ENCODE data around the gene ZMIZ1.

Gene ZMIZ1

DNA sequence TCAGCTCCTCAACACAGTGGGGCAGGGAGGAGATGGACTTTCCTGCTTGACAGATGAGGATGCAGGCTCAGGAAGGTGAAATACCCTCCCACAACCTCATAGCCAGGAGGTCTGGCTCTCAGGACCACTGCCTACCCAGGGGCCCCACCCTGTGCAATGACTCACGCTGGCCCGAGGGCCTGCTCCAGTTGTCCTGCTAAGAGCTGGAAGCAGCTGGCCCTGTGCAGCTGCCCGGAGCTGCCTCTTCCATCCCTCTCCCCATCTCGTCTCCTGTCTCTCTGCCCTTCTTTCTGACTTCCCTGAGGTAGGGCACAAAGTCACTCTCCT lies 123.9 kb downstream of the ZMIZ1 start:
- peak; percentile 91 for DNase-seq

DNA sequence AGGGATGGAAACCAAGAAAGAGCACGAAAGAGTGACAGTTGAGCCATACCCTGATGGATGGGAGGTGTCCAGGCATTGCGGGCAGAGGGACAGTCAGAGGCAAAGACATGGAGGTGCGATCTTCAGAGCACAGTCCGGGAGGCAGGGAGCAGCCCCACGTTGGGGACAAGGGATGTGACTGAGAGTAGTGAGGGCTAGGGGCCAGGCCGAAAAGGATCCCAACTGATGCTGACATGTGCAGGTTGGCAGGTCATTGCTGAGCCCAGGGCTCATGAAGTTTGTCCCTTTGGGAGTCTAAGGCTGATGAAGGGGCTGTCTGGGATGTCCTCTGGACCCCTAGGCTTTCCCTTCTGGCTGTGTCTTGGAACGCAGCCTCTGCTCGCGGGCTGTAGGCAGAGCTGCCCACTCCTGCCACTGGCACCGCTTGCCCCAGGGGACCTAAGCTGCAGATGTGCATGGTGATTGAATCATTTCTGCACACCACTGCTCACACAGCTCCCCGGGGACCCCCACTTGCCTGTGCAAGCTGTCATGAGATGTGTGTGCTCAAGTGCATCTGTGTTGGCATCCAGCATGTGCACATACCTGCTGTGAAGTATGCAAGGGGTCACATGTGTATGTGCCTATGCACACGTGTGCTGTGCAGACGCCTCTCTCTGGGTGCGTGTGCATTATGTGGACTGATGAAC lies 125.1 kb downstream of the ZMIZ1 start:
- DNase-seq = no peak

DNA sequence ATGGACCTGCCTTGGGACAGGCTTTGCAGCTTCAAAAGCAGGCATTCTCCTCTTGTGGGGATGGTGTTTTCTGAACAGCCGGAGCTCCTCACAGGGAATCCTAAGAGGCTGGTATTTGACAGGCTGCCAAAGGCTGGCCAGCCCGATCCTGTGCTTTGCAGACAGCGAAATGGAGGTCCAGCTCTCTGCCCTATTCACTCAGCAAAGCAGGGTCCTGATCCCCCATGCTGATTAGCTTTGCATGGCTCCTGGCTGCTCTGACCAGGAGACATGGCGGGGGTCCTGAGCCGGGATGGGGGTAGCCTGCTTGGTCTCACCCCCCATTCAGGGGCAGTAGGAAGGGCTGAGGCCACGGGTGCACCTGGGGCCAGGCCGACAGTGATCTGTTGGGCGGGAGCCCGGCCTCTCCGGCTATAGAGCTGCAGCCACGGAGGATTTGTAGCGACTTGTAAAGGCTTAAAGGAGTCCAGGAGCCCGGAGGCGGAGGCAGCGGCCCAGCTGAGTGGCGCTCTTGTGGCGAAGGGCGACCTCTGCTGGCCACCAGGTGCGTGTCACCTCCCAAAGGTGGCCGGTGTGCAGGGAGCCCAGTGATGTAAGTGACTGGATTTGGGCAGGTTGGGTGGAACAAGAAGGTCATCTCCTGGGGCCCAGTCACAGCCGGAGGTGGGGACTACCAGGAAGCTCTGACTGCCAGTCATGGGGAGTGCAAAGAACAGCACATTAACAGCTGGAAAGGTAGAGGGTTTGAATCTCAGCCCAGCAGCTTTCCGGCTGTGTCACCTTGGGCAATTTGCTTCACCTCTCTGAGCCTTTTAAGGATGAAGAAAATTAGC lies 126.5 kb downstream of the ZMIZ1 start:
- DNase-seq = peak; percentile 94

DNA sequence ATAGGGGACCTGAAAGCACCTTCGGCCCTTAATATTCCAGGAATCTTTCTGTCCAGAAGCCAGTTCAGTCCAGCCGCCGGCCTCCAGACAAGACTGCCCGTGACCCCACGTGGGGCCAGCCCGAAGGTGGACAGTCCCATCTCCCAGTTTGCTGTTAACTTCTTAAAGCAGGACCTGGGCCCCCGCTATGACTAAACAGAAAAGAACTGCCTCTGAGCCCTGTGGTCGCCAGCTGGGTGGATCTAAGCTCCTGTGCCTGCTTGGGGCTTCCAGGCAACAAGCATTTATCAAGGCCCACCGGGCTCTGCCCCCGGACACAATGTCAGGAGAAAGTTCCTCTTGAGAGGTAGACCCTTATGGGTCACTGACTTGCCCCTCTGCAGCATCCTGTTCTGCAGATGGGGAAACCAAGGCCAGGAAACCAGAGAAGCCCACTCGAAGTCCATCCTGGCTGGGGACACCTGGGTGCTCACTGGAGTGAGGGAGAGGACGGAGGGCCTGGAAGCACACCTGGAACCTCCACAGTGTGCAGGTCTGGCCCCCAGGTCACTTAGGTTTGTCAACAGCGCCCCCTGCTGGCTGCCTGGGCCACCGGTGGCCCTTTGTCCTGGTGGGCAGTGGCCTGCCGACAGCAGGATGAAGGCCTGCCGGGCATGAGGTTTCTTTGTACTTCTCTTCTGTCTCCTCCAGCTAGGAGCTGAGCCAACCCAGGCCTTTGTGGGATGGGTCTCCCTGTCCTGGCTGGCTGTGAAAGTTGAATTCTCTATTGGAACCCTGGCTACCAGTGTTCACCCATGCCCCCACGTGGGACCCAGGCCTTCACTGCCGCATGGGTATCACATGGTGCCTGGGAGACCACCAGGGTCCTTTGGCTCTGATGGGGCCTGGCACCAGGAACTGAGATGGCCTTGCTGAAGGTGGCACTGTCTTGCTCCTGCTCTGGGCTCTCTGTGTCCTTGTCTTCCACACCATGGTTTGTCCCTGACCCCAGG lies 128.0 kb downstream of the ZMIZ1 start:
- DNase-seq = peak; percentile 88

DNA sequence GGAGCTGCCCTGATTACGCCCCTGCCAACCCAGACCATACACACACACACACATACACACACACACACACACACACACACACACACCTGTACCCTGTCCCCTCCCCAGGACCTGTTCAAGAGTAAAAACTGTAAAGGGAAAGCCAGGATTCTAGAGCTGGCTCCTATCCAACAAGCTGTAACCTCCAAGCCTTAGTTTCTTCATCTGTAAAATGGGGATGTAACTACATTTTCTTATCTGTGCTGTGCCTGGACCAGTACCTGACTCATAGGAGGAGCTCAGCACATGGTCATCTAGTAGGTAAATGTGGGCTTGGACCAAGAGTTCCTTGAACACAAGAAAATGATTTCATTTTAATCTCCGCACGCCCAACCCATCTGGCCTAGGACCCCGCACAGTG lies 128.8 kb downstream of the ZMIZ1 start:
- DNase-seq = no peak

GRCh38 chr10:79200346-79200745 lies 131.6 kb downstream of the ZMIZ1 start:
- no peak for DNase-seq

GRCh38 chr10:79201706-79202105 lies 132.9 kb downstream of the ZMIZ1 start:
- no peak for DNase-seq

- DNase-seq = peak; percentile 75
Measured at GRCh38 chr10:79202188-79203013, 133.6 kb downstream of the ZMIZ1 start.

- no peak for DNase-seq
Measured at GRCh38 chr10:79203014-79203644, 134.4 kb downstream of the ZMIZ1 start.

- no peak for DNase-seq
Measured at GRCh38 chr10:79203833-79204232, 135.1 kb downstream of the ZMIZ1 start.

DNA sequence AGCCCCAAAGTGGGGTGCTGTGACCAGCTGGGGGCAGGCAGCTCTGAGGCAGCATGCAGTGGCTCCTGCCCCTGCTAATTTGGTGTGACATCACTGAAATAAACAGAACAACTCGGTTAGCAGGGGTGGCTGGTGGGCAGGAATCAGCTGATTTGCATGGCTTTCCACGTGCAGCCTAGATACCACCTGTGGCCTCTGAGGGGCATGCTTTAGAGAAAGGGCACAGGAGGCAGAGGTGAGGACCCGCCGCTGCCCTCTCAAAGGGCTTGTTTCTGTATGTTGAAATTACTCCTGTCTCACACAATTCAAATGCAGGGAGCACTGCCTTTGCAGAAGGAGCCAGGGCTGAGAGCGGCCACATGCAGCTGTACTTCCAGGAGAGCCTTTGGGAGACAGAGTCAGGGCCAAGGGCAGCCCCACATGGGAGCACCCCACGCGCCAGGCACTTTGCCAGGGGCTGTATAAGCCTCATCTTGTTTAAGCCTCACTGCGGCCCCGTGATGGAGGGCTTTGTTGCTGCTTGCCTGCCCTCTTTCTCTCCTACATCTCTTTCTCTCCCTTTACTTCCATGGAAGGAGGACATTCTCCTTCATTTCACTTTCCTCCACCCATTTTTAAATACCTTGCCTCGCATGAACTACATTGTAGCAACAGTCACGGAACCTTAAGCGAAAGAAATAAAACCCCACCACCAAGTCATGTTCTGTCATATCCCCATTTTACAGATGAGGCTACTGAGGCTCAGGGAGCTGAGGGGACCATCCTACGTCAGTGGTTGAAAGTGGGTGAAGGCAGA lies 137.7 kb downstream of the ZMIZ1 start:
- DNase-seq = no peak

DNA sequence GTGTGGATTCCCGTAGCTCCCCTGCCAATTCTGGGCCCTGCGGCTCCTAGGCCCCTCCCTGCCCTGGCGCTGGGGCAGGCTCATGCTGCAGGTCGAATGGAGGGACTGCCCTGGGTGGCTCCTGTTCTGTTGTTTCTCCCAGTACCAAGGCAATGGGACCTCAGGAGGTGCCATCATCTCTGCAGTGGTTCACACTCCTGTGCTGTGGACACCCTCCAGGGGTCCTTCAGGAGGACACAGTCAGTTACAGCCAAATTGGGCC lies 138.3 kb downstream of the ZMIZ1 start:
- DNase-seq = no peak

DNA sequence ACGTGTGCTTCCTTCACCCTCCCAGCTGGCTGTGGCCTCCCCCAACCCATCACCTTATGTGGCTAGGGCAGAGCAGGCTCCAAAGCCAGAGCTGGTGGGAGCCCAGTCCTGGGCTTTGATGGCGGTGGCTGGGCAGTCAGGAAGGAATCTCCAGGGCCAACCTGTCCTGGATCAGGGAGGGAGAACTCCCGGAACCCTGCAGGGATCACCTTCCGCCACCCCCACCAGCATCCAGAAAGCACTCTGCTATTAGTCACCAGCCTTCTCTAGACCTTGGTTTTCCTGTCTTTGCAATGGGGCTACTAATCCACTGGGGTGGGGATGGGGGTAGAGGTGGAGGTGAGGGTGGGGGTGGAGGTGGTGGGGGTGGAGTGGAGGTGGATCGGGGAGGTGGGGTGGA lies 139.0 kb downstream of the ZMIZ1 start:
- no peak for DNase-seq

DNA sequence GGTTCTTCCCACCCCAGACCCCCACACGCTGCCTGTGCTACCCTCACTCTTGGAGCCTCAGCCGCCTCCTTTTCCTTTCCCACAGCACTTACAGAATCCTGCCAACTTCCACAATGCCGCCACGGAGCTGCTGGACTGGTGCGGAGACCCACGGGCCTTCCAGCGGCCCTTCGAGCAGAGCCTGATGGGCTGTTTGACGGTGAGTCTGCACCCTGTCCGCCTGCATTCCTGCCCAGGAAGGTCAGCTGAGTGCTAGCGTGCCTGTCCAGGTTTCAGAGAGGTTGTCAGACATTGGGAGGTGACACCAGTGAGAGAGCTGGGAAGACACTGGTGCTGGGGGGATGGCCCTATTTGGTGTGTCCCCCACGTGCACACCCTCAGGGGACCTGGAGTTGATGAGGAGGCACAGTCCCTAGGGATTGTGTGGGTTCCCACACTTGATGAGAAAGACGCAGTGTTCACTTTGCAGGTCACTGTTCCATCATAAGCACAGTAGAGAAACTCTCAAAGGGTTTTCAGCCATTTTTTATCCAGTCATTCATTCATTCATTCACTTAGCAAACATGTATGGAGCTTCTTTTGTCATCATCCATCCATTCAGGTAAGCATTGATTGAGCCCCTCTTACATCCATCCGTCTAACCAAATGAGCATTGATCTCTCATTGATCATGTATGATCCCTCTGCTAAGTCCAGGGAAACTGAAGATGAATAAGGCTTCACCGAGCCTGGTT lies 139.7 kb downstream of the ZMIZ1 start:
- peak; percentile 77 for DNase-seq

DNA sequence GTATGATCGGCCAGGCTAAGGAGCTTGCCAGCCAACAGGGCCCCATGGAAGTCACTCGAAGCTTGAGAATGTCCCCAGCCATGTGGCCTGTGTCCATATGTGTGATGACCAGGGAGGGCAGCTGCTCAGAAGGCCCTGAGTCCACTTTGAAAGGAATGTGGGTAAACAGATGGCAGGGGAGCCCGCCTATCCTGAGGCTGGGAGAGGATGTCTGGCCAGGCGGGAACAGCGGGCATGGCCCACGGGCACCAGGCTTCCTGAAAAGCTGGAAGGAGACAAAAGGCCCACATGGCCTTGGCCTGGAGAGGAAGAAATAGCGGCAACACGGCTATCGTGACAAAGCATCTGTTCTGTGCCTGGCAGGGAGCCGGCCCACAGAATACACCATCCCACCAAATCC lies 140.6 kb downstream of the ZMIZ1 start:
- DNase-seq = no peak

DNA sequence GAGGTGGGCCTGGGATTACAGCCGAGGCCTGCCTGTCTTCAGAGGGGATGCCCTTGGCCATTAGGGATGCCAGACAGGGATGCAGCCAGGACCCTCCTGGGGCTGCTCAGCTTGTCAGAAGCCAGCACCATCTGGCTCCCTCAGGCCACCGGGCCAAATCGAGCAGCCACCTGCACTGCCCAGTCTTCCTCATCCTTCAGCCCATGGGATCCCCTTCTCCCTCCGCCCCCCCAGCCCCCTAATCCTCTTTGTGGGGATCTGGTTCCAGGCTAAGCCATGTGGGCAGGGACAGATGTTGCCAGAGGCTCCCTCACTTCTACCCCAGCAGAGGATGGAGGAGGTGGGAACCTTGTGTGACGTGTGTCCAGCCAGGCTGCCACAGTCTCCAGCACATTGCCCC lies 141.1 kb downstream of the ZMIZ1 start:
- DNase-seq = no peak

DNA sequence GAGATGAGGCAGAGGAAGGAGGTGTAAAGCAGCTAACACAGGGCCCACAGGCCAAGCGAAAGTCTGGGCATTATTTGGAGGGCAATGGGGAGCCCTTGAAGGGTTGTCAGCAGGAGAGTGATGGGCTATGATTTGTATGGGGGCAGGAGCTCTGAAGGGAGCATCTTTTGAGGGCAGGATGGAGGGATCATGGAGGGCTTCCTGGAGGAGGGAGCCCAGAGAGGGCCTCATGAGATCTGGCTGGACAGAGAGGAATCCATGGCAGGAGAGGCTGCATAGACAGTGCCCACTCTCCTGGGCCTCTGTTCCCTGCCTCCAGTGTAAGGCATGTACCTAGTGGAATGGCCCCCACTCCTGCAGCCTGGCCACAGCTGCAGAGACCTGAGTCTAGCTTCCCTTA lies 141.9 kb downstream of the ZMIZ1 start:
- DNase-seq = no peak

GRCh38 chr10:79211616-79212015 lies 142.8 kb downstream of the ZMIZ1 start:
- DNase-seq = no peak

- DNase-seq = no peak
Measured at GRCh38 chr10:79215531-79215930, 146.8 kb downstream of the ZMIZ1 start.

- no peak for DNase-seq
Measured at GRCh38 chr10:79219322-79219957, 150.7 kb downstream of the ZMIZ1 start.
